NCI-H2107 treated with DMSO at 0.1 percent for 48 hours (cell line): ENCODE measurements around the gene FOSL1.
A peak's percentile ranks its signal among the peaks of the same experiment; 100 is the strongest.

ENCODE experiments used
- DNase-seq: peaks from one replicate; lab custom pipeline; 2025; ENCODE audit not compliant: unreplicated experiment; lab: John Stamatoyannopoulos, UW

FOSL1 gene

DNA sequence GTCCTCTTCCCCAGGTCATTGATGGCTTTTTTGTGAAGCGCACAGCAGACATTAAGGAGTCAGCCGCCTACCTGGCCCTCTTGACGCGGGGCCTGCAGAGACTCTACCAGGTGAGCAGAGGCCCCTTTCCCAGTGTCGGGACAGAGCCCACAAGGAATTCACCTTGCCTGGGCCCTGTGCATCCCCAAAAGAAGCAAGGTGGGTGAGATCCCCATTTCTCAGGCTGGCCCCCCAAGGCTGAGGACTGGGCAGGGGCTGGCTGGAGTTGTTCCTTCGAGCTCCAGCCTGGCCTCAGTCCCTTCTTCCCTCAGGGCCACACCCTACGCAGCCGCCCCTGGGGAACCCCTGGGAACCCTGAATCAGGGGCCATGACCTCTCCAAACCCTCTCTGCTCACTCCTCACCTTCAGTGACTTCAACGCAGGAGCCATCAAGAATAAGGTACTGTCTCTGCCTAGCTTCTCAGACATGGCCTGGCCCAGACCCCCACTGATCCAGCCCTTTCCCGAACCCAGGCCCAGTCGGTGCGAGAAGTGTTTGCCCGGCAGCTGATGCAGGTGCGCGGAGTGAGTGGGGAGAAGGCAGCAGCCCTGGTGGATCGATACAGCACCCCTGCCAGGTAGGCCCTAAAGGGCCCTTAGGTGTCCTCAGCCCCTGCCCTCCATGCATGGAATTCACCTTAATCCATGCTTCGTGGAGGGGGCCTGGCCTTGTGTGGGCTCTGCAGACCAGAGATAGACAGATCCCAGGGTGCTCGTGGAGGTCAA lies 35.3 kb downstream of the FOSL1 start:
- DNase-seq, result no peak

DNA sequence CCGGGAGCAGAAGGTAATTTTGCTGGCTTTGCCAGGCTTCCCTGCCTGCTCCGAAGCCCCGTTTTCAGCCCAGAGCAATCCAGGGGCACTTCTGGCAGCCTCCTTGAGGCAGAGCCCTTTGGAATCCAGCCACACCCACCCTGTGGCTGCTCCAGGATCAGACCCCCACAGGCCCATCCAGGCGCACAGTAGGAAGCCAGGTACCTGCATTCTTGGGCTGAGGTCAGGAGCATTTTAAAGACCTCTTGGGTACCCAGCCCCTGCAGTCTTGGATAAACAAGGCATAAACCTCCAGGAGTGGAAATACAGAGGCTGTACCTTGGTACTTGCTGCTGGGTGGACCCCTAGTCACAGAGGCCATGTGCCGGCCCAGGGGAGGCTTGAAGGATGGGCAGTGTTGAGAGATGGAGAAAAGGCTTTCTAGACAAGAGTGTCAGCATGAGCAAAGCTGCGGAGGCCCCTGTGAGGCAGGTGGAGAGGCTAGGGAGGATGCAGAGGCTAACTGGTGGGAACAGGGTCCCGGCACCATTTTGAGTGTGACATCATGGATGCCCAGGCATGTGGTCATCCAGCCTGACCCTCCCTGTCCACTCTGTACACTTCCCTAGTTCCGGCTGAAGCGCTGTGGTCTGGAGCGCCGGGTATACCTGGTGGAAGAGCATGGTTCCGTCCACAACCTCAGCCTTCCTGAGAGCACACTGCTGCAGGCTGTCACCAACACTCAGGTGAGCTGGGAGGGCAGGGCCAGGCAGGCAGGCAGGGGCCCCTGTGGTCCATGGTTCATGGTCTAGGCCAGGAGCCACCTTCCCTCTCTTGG lies 36.1 kb downstream of the FOSL1 start:
- no peak for DNase-seq

DNA sequence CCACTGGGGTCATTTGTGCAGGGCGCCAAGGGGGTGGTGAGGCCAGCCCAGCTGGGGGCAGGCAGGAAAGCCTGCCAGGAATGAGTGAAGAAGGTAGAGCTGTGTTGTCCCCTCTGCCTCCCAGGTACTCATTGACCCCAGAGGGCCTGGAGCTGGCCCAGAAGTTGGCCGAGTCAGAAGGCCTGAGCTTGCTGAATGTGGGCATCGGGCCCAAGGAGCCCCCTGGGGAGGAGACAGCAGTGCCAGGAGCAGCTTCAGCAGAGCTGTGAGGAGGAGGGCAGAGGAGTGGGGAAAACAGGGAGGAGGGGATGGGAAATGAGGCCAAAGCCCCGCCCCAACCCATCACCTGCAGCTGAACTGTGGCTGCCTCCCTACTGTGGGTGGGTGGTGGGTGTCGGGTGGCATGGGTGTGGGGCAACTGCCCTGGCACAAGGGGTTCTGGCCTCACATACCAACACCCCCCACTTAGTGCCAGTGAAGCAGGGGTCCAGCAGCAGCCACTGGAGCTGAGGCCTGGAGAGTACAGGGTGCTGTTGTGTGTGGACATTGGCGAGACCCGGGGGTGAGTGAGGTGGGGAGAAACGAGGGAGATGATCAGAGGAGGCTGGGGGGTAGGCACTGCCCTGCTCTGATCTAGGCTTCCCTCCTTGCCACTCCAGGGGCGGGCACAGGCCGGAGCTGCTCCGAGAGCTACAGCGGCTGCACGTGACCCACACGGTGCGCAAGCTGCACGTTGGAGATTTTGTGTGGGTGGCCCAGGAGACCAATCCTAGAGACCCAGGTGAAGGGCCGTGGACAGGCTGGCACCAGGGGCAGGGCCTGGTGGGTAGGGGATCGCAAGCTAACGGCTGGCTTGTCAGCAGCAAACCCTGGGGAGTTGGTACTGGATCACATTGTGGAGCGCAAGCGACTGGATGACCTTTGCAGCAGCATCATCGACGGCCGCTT lies 37.0 kb downstream of the FOSL1 start:
- no peak for DNase-seq

DNA sequence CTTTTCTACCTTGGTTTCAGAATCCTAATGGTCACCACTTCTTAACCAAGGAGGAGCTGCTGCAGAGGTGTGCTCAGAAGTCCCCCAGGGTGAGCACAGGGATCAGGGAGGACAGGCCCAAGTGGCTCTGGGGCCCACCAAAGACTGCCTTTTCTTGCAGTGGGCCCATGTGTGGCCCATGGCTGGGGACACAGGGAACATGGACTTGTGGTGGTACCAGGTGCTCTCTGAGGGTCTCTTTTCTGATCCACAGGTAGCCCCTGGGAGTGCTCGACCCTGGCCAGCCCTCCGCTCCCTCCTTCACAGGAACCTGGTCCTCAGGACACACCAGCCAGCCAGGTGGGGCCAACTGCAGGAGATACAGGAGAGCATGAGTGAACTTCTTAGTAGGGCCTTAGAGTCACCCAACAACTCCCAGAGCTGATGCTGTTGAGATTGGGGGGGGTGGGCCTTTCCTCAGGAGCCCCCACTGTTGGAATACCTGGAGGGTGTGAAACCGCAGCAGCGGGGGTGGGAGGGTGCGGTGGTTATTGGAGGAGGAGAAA lies 37.9 kb downstream of the FOSL1 start:
- DNase-seq, result no peak

DNA sequence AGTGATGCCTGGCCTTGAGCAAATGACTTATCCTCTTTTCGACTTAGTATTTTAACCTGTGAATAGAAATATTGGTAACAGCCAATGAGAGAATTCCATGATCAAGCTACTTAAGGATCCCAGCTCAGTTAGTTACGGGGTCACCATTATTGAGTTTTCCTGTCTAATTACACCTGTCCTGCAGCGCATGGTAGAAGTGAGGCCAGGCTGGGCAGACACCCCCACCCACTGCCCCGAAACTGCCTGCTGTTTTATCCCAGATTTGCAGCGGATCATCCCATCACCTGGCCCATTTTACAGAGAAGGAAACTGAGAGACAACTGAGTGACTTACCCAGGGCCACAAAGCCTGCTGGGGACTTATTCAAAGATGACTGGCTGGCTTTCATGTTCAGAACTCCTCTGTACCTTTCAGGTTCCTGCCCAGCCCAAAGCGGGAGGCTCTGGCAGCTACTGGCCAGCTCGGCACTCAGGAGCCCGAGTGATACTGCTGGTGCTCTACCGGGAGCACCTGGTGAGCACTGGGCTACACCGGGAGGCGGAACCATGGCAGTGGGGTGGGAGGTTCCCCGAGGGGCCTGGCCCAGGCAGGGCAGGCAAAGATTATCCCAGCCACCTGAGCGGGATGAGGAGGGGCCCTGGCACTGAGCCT lies 38.5 kb downstream of the FOSL1 start:
- DNase-seq, result no peak

DNA sequence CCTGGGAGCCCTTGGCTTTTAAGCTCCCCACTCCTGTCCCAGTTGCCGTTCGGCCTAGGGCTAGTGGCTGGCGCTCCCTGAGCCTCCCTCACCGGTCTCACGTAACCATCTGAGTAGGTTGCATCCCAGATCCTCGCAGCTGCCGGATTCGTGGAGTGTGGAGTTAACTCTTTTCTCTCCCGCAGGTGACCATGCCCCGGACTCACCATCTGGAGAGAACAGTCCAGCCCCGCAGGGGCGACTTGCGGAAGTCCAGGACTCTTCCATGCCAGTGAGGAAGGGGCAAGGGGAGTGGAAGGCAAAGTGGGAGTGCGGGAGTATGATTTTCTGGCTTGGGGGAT lies 39.1 kb downstream of the FOSL1 start:
- DNase-seq, result no peak

DNA sequence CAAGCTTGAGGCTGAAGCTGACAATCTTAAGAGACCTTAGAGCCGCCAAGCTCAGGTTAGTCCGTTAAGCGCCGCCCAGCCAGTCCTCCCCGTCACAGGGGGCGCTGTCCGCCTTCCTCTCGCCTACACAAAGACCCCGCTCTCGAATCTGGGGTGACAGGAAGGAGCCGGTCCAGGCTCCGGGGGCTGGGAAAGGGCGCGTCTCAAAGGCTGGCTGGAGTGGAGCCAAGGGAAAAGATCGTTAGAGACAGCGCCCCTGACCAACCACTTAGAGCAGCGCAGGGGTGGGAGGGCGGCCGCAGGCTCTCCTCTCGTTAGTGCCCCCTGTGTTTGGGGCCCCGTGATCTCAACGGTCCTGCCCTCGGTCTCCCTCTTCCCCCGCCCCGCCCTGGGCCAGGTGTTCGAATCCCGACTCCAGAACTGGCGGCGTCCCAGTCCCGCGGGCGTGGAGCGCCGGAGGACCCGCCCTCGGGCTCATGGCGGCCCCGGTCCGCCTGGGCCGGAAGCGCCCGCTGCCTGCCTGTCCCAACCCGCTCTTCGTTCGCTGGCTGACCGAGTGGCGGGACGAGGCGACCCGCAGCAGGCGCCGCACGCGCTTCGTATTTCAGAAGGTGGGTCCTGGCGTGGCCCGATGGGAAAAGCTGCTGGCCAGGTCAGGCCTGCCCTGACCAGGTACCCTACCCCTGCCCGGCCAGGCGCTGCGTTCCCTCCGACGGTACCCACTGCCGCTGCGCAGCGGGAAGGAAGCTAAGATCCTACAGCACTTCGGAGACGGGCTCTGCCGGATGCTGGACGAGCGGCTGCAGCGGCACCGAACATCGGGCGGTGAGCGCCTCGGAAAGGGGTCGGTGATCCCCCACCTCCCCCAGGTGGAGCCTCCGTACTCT lies 39.7 kb downstream of the FOSL1 start, which contains the start of gene MUS81:
Gene MUS81, plus strand, starts transcription at position 156 of the 887 bp plus-strand sequence. Its CDS starts 321 bp downstream, at position 477.
- peak; percentile 83 for DNase-seq

DNA sequence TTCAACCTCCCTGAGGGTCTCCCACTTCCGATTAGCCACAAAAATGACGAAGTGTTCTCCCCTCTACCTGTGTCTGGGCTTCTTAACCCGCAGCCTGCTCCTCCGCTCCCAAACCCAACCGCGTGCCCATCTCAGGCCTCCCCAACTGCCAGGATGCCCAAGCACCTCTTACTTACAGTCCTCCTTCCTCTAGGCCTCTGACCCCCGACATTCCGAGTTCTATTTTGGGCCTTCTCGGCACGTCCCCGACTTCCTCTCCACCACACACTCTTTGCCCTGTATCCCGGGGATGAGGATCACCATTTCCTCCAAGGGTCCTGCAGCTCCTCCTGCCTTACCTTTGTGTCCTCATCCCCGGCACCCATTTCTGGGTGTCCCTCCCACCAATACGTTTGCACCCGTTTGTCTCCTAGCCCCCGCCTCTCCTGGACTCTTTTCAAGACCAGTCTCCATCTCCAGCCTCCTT lies 40.3 kb downstream of the FOSL1 start:
- no peak for DNase-seq

DNA sequence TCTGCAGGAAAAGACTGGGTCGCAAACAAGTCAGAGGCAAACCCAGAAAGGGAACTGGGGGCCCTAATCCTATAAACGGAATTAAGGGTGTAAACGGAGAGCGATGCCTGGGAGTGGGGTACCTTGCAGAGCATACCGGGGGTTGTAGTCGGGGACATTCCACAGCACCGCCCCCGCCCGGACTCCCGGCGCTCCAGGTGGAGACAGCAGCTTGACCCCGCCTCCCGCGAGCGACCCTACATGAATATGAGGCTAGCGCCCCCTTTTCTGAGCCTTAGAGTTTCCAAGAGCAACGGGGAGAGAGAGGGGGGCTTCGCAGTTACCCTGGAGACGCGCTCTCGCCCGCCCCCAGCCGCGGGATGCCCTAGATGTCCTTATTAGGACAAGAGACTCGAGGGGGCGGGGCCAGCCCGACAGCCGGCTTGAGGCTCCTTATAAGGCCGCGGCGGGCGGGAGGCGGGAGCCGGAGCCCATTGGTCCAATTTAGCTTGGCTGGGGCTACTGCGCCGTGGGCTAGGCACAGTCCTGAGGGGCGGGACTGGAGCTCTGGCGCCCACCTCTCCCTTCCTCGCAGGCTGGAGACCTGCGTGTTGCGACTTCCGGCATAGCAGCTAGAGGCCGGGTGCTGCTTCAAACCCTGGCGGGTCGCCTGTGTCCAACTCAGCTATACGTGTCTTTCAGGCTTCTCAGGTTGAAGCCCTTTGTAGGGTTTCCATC lies 40.9 kb downstream of the FOSL1 start:
- DNase-seq, result peak; percentile 69

DNA sequence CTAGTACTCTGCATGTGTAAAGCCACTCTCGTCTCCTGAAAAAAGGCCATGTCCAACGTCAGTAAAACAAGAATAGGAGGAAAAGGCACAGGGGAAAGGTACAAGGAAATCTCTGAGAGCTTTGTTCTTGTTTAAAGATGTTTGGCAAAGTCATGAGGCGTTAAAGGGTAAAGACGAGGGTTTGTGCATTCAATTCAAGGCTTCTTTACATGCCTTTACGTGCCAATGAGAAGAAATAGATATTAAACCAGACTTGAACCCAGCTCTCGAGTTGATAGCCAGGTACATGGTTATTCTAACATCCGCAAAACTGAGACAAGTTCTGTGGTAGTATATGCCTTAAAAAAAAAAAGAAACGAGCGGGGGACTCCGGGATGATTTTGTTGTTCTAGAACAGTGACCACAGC lies 41.5 kb downstream of the FOSL1 start:
- no peak for DNase-seq

DNA sequence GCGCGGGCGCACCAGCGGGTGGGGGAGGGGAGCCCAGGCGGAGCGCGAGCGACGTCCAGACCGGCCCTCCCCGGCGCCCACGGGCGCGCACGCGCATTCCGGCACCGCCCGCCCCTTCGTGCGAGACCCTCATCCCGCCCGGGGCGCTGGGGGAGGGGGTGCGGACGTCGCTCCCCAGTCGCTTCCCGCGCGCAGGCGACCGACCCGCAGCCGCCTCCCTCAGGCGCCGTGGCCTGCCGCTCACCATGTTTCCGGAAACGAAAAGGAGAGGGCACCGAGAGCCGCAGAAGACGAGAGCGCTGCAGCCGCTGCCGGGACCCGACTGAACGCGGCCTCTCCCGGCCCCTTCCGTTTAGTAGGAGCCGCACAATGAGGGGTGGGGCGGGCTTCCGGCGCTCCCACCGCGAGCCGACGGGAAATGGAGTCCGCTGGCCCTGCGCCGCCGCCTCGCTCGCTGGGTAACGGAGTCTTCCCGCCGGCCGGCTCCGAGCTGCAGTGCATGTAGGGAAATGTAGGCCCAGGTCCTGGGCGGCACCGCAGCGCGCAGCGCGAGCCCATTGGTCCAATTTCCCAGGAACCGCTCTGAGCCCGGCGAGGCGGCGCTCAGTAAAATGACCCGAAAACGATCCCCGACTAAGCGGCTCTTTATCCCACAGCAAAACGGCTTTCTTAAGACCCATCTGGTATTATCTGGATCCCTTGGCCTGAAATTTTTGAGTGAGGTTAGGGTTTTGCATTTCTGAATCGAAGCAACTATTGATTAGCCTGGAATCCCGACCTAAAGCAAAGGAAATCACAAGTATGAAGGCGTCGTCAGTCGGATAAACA lies 42.1 kb downstream of the FOSL1 start, which contains the start of gene CFL1:
Gene CFL1, minus strand, starts transcription at position 328 of the 828 bp plus-strand sequence. Its CDS starts 81 bp downstream, at position 247.
- DNase-seq, result peak; percentile 80

DNA sequence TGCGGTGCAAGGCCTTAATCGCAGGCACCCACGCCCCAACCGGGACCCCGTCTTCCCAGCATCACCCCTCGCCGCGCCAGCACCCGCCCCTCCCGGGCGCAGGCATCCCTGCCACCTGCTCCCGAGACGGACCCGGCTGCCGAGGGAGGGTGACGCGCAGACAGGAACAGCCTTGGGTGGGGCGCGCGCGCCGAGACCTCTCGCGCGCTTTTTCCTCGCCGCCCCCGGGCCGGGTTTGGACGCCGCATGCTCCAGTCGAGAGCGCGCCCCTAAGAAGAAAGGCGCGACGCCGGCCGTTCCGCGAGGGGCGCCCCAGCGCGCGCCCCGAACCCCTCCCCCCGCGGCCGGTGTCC lies 42.7 kb downstream of the FOSL1 start:
- no peak for DNase-seq

DNA sequence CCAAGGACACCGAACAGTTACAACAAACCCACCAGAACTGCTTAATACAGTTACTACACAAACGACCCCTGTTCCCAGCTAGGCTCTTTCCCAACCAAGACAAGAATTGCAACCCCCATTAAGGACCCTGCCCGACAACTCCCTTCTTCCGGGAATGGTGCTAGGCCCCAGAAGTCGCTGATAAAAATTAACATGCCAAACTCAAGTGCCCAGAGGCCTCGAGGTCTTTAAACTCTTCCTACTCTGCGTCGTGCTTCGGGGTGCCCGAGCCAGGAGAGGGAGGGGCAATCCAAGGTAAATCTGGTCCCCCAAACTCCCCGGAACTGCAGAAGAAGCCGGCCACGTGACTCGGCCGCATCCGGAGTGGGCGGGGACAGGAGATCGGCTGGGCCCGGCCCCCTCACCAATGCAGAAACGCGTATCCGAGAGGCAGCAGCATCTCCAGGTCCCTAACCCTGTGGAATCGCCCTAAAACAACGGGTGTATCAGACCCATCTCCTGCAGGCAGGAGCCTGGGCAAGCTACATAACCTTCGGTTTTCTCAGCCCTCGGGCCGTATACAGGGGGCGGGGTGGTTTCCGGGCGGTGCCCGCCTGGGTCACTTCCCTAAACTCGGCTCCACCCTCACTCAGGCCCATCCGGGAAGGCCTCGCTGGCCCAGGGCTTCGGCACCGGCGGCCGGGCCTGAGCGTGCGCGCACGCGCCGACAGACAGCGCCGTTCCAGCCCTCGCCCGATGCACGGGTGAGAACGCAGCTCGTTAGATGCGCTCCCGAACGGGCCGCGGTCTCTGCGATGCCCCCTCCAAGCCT lies 43.3 kb downstream of the FOSL1 start:
- no peak for DNase-seq

DNA sequence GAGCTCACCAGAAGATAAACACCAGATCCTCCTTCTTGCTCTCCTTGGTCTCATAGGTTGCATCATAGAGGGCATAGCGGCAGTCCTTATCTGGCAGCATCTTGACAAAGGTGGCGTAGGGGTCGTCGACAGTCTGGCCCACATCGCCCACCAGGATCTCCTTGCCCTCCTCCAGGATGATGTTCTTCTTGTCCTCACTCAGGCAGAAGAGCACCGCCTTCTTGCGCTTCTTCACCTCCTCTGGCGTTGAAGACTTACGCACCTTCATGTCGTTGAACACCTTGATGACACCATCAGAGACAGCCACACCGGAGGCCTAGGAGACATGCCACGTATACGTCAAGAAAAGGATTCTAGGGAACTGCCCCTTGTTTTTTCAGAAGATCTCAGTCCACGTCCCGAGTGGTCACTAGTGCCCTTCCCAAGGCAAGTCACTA lies 44.2 kb downstream of the FOSL1 start:
- DNase-seq, result no peak

DNA sequence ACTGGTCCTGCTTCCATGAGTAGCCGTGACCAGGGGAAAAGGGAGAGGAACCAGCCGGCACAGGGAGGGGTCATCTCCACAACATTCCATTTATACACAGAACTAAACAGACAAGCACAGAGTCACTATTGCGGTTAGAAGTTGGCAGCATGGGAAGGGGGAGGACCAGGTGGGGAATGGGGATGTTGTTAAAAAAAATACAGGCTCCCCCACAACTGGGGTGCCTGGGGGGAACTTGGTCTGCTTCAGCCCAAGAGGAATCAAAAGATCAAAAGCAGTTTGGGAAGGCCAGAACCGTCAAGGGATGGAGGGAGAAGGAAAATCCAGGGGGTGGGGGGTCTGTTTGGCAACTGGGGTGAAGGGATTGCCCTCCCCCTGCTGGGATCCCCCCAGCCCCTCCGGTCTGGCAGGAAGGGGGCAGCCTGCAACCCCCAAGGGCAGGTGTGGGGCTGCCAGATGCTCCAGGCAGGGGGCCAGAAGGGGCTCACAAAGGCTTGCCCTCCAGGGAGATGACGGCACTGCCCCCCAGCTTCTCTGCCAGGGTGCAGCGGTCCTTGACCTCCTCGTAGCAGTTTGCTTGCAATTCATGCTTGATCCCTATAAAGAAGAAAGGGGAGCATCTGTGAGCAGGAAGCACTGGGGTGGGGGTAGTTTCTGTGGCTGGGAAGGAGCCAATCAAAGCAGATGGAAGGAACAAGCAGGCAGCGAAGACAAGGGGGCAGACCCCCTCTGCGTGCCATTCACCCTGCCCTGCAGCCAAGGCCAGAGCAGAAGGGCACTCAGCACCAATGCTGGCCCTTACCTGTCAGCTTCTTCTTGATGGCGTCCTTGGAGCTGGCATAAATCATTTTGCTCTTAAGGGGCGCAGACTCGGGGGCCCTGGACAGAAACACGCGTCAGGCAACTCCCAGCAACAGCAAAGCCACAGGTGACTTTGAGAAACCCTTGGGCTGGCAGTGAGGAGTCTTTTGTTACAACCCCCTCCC lies 45.0 kb downstream of the FOSL1 start:
- DNase-seq, result no peak

DNA sequence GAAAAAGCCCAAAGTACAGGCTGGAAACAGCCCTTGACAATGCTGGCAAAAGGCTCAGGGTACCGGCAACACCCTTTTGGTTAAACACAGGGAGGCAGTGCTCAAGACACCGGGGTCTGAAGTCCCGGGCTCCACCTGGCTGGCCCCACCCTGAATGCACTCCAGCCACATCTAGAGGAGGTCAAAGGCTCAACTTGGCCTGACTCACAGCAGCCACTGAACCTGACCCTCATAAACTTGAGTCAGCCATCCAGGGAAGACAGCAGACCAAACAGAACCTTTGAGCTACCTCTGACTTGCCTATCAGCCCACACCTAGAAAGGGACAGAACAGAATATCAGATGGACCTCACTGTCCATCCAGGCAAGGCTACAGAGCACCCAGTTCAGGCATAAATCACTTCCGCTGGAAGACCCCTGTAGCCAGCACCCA lies 46.0 kb downstream of the FOSL1 start:
- no peak for DNase-seq
